GM12878 (cell line): ENCODE measurements around the gene RBM43. TPM values are rescaled to one million over a fixed set of nuclear protein-coding genes. Genes with fewer than 3 reads are reported as not detected.

Experiments used
- ATAC-seq: fragments of 200-7000 bp; cut with Tn5 transposase; 3 replicates; pipeline ENCODE4 v1.9.1; 2020; ENCODE audit warnings: mild to moderate bottlenecking, moderate library complexity
- BruUV-seq: library from RNA; stranded (reverse); fragments of 400-500 nt; replicated peaks from 2 replicates; lab custom pipeline; 2021; lab: Mats Ljungman, UMichigan
- CTCF ChIA-PET: fragments of 300-600 bp; sonication (Branson Sonifier 250); formaldehyde crosslinking; extraction: SDS; loops from one replicate; lab custom pipeline; 2021; ENCODE audit warnings: inconsistent platforms; lab: Yijun Ruan, JAX
- POLR2A ChIA-PET: fragments of 350-600 bp; formaldehyde crosslinking; extraction: SDS; loops from one replicate; lab custom pipeline; 2021; ENCODE audit warnings: inconsistent platforms; lab: Charles Lee
- RAD21 ChIA-PET: fragments of 300-600 bp; sonication (Branson Sonifier 250); formaldehyde crosslinking; loops from one replicate; lab custom pipeline; 2023; ENCODE audit warnings: antibody characterized with exemption; ENCODE audit not compliant: unreplicated experiment; lab: Charles Lee
- SMC1A ChIA-PET: fragments of 300-600 bp; sonication (Branson Sonifier 250); formaldehyde crosslinking; loops from one replicate; lab custom pipeline; 2023; ENCODE audit not compliant: unreplicated experiment, uncharacterized antibody; lab: Charles Lee
- DNase-seq: peaks from one replicate; pipeline ENCODE4 v3.0.0-alpha.2; 2011; ENCODE audit warnings: low read depth, low spot score
- FAIRE-seq: peaks from 3 replicates; lab custom pipeline; 2011; peaks lifted over from hg19 to GRCh38; lab: Jason Lieb, UNC
- H2AFZ ChIP-seq: 2 replicates; pipeline ENCODE4 v1.6.0; 2011; ENCODE audit warnings: low read depth, low read length, control low read depth; ENCODE audit not compliant: control insufficient read depth
- H3K27ac ChIP-seq: 2 replicates; pipeline ENCODE4 v1.5.1; 2011; ENCODE audit warnings: control low read depth; ENCODE audit not compliant: control insufficient read depth, insufficient read depth
- H3K27me3 ChIP-seq, 2 experiments: replicated peaks in 1 of 2; 2 replicates each; pipeline versions ENCODE4 v1.6.0 to v1.6.1; 2011; ENCODE audit warnings: low read length in 1 of 2; ENCODE audit not compliant: control insufficient read depth in 2 of 2, insufficient read depth in 2 of 2
- H3K36me3 ChIP-seq, 2 experiments: 2 replicates each; pipeline ENCODE4 v1.5.1; 2011; ENCODE audit warnings: low read length in 1 of 2; ENCODE audit not compliant: control insufficient read depth in 2 of 2, insufficient read depth in 2 of 2
- H3K4me1 ChIP-seq: 2 replicates; pipeline ENCODE4 v1.6.1; 2011; ENCODE audit warnings: mild to moderate bottlenecking, low read length, moderate library complexity, mixed read lengths; ENCODE audit not compliant: control insufficient read depth, insufficient read depth
- H3K4me2 ChIP-seq: 2 replicates; pipeline ENCODE4 v1.6.0; 2011; ENCODE audit warnings: control low read depth; ENCODE audit not compliant: control insufficient read depth, insufficient read depth
- H3K4me3 ChIP-seq: fragments of 200-600 bp; sonication (generic); 2 replicates; pipeline ENCODE4 v1.5.1; 2016
- H3K79me2 ChIP-seq: 2 replicates; pipeline ENCODE4 v1.6.0; 2011; ENCODE audit warnings: low read length; ENCODE audit not compliant: control insufficient read depth, insufficient read depth
- H3K9ac ChIP-seq: 2 replicates; pipeline ENCODE4 v1.8.0; 2011; ENCODE audit warnings: low read length, control low read depth, mixed read lengths; ENCODE audit not compliant: control insufficient read depth, insufficient read depth
- H3K9me3 ChIP-seq: replicated peaks from 3 replicates; pipeline ENCODE4 v1.5.1; 2011; ENCODE audit warnings: mild to moderate bottlenecking, low read length; ENCODE audit not compliant: control insufficient read depth, insufficient read depth
- H4K20me1 ChIP-seq: 2 replicates; pipeline ENCODE4 v1.6.0; 2011; ENCODE audit not compliant: control insufficient read depth, insufficient read depth
- CBX3 ChIP-seq: fragments of 200-600 bp; sonication (generic); IDR thresholded peaks from 2 replicates; pipeline ENCODE4 v1.6.1; 2016; ENCODE audit warnings: low read depth, borderline replicate concordance
- E2F4 ChIP-seq: IDR thresholded peaks from 2 replicates; pipeline ENCODE4 v1.6.1; 2012; ENCODE audit warnings: low read depth, low read length, improper control_type of control experiment
- FOXM1 ChIP-seq: IDR thresholded peaks from 2 replicates; pipeline ENCODE4 v1.6.1; 2012; ENCODE audit warnings: low read depth, mild to moderate bottlenecking, inconsistent platforms, low read length, moderate library complexity
- NFIC ChIP-seq: IDR thresholded peaks from 2 replicates; pipeline ENCODE4 v1.6.1; 2012; ENCODE audit warnings: low read depth, mild to moderate bottlenecking, inconsistent platforms, low read length, moderate library complexity
- NFXL1 ChIP-seq: fragments of 450-650 bp; IDR thresholded peaks from 2 replicates; pipeline ENCODE4 v1.6.1; 2017; ENCODE audit warnings: antibody characterized with exemption, mild to moderate bottlenecking, borderline replicate concordance
- NR2C2 ChIP-seq: IDR thresholded peaks from 2 replicates; pipeline ENCODE4 v1.6.1; 2011; ENCODE audit warnings: borderline replicate concordance, low read depth; ENCODE audit not compliant: control insufficient read depth, insufficient read length
- POLR2AphosphoS2 ChIP-seq: IDR thresholded peaks from 2 replicates; pipeline ENCODE4 v1.6.1; 2011; ENCODE audit warnings: low read depth, mild to moderate bottlenecking, low read length, improper control_type of control experiment, moderate library complexity
- RELB ChIP-seq: fragments of 450-650 bp; IDR thresholded peaks from 2 replicates; pipeline ENCODE4 v1.6.1; 2017; ENCODE audit warnings: low read depth, mild to moderate bottlenecking, moderate library complexity
- SMARCA5 ChIP-seq: fragments of 450-650 bp; IDR thresholded peaks from 2 replicates; pipeline ENCODE4 v1.6.1; 2017; ENCODE audit warnings: mild to moderate bottlenecking
- STAT1 ChIP-seq: fragments of 450-650 bp; conservative IDR thresholded peaks from 2 replicates; pipeline ENCODE4 v1.6.1; 2014; ENCODE audit warnings: antibody characterized with exemption, mild to moderate bottlenecking
- SUPT20H ChIP-seq: IDR thresholded peaks from 2 replicates; pipeline ENCODE4 v1.6.1; 2011; ENCODE audit warnings: low read depth, mild to moderate bottlenecking, low read length, moderate library complexity, borderline replicate concordance; ENCODE audit not compliant: control insufficient read depth
- TCF12 ChIP-seq: IDR thresholded peaks from 2 replicates; pipeline ENCODE4 v1.6.1; 2011; ENCODE audit warnings: low read depth, mild to moderate bottlenecking, low read length
- ZNF24 ChIP-seq: fragments of 450-650 bp; IDR thresholded peaks from 2 replicates; pipeline ENCODE4 v1.6.1; 2017; ENCODE audit warnings: antibody characterized with exemption, mild to moderate bottlenecking
- ZZZ3 ChIP-seq: IDR thresholded peaks from 2 replicates; pipeline ENCODE4 v1.6.1; 2011; ENCODE audit warnings: low read depth; ENCODE audit not compliant: control insufficient read depth, insufficient read length
- WGBS: methylation state at CpG from one replicate; pipeline ENCODE4 v1.1.6; 2016; ENCODE audit warnings: low lambda C conversion rate; ENCODE audit not compliant: insufficient replicate concordance, insufficient coverage; ENCODE audit errors: missing lambda C conversion rate; 5-methylcytosine and 5-hydroxymethylcytosine counted together
- in situ Hi-C: fragments of 300-500 bp; cut with MboI; formaldehyde crosslinking; loops from 9 replicates; pipeline ENCODE4 v1.14.3; 2018; ENCODE audit warnings: mixed read lengths
- intact Hi-C: fragments of 100-400 bp; cut with micrococcal nuclease; formaldehyde crosslinking; loops from one replicate; pipeline ENCODE4 v1.14.2; 2022; ENCODE audit not compliant: unreplicated experiment
- polyA plus RNA-seq, 11 experiments: library from polyadenylated mRNA; depleted of rRNA in 4 of 11; unstranded in 6 of 11; stranded (reverse) in 5 of 11; fragments of >200 nt; fragmentation: Nextera tagmentation in 4 of 11; fragmentation: Illumina TruSeq in 1 of 11; extraction: Ambion mirVana in 4 of 11; extraction: Trizol in 1 of 11; gene quantifications; 1 replicate in 1 of 11; 2 replicates in 10 of 11; pipeline versions ENCODE4 v1.2.1 to v1.2.3, GENCODE V29; 2011 to 2016; ENCODE audit warnings: inconsistent platforms in 2 of 11, missing spikeins in 2 of 11, low read depth in 1 of 11
- total RNA-seq, 4 experiments: library from RNA; depleted of rRNA in 3 of 4; stranded (reverse); fragments of >200 nt in 3 of 4; fragmentation: Illumina TruSeq in 1 of 4; extraction: Trizol in 1 of 4; gene quantifications; 2 replicates each; pipeline versions ENCODE4 v1.2.1 to v1.2.3, GENCODE V29; 2013 to 2021

The RBM43 gene
- total and polyA plus RNA-seq, 10 of the 15 experiments (the other 5 are each of a cell fraction or from before 2014, with no cell fraction given): 0.86 to 5.3 (median 2.6) TPM

GRCh38 chr2:151247432-151247831 lies 14.2 kb downstream of the RBM43 start (continued):
- no peak for TF ChIP-seq RELB

- SMC1A ChIA-PET: no interaction called here
- CTCF ChIA-PET: interaction anchor here (1.1 to 3.0 kb wide), 2 partner anchors 7 to 1648 kb away, joined by 3 to 14 read pairs; no protein-coding TSS in a partner anchor
- H3K79me2 ChIP-seq: no peaks in the 10 kb centered on the region
- POLR2A ChIA-PET: no interaction called here
- no peaks in the 10 kb centered on the region for H4K20me1 ChIP-seq
- TF ChIP-seq NR2C2 (no peak), SUPT20H (no peak), NFXL1 (no peak), ZZZ3 (no peak), FOXM1 (no peak), NFIC (no peak), POLR2AphosphoS2 (no peak), SMARCA5 (no peak), ZNF24 (no peak), CBX3 (no peak), STAT1 (no peak), TCF12 (no peak), E2F4 (no peak)
- peaks cover 5% of the 10 kb centered on the region for H3K9me3 ChIP-seq
- BruUV-seq: no TSS peak
- no peaks in the 10 kb centered on the region; a peak in 1 of 4 replicates for H3K27me3 ChIP-seq
- H3K36me3 ChIP-seq: no peaks in the 10 kb centered on the region
- no peak for FAIRE-seq
- no peak for DNase-seq
- no peak overlapping the region for H3K4me3 ChIP-seq
- H2AFZ ChIP-seq: no peak overlapping the region
- no peak overlapping the region for H3K27ac ChIP-seq
- no peaks in the 10 kb centered on the region for H3K4me1 ChIP-seq
- in situ Hi-C loops: no loop called here
- no peak overlapping the region for H3K9ac ChIP-seq
- ATAC-seq: no peak
- intact Hi-C loops: no loop called here
- RAD21 ChIA-PET: no interaction called here
- H3K4me2 ChIP-seq: no peak overlapping the region
- WGBS: 0% methylated on average over 1 of the region's 1 CpG
These were observed 15.5 kb downstream of the RBM43 start for GRCh38 chr2:151246152-151246551.
